Measurements from ENCODE around the gene S1PR5. TPM values are rescaled to one million over a fixed set of nuclear protein-coding genes. Genes with fewer than 3 reads are reported as not detected.

The S1PR5 gene
- polyA plus RNA-seq, 1 donor = 0.96 TPM

DNA sequence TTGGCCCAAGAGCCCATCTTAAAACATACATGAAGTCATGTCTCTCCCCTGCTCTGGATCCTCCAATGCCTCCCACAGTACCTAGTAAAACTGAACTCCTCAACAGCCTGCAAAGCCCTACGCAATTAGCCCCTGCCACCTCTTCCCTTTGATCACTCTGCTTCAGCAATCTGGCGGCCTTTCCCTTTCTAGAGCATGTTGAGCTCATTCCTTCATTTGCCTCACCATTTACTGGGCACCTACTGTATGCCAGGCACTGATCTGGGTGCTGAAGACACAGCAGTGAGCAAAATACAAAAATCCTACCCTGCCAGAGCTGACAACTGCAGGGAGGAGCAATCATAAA is 17.0 kb downstream of the S1PR5 start:
- H3K36me3 ChIP-seq (ENCODE audit: control insufficient read depth, insufficient read depth, low read length) = peaks cover 31% of the 10 kb centered on the region
- H3K4me1 ChIP-seq (ENCODE audit: control insufficient read depth, insufficient read depth, low read length) = peaks cover 11% of the 10 kb centered on the region
- DNase-seq = no peak
- H3K4me3 ChIP-seq (ENCODE audit: low read length) = no peak overlapping the region
- no peak overlapping the region for H3K27ac ChIP-seq (ENCODE audit: low read length)
- H3K27me3 ChIP-seq (ENCODE audit: control insufficient read depth, insufficient read depth, low read length) = no peaks in the 10 kb centered on the region
- H3K9me3 ChIP-seq (ENCODE audit: control insufficient read depth, low read depth, low read length) = no peaks in the 10 kb centered on the region
- 100% methylated on average over 2 of the region's 2 CpGs for WGBS (ENCODE audit: insufficient coverage, low lambda C conversion rate)

DNA sequence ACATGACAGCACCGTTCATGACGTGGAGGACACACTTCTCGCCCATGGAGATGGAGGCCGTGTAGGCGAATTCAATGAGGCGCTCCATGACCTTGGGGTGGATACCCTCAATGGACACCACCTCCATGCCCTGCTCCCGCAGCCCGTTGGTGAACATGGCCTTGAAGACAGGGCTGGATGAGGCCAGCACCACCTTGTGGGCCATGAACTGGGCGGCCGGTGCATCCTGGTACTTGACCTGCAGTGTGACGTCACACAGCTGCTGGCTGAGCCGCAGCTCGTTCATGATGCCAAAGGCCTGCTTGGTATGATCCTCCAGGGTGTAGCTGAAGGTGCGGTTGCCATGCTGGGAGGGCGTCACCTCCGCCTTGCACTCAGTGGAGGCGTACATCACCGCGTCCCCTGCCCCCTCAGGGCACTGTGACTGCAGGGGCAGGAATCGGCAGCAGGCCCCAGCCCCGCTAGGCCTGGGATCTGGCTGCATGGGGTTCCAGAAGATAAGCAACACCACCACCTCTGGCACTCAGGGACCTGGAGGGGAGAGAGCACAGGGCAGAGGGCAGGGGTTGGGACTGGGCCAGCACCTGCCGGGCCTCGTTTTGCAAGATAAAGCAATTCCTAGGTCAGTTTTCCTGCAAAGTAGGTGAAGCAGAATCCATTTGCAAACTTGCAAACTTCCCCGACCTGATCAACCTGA is 17.5 kb downstream of the S1PR5 start:
- H3K27me3 ChIP-seq (ENCODE audit: control insufficient read depth, insufficient read depth, low read length) = no peaks in the 10 kb centered on the region
- no peaks in the 10 kb centered on the region for H3K9me3 ChIP-seq (ENCODE audit: control insufficient read depth, low read depth, low read length)
- peaks cover 35% of the 10 kb centered on the region for H3K36me3 ChIP-seq (ENCODE audit: control insufficient read depth, insufficient read depth, low read length)
- no peak overlapping the region for H3K4me3 ChIP-seq (ENCODE audit: low read length)
- no CpG with 5 or more reads among the region's 24 CpGs for WGBS (ENCODE audit: insufficient coverage, low lambda C conversion rate)
- H3K4me1 ChIP-seq (ENCODE audit: control insufficient read depth, insufficient read depth, low read length) = peaks cover 11% of the 10 kb centered on the region
- no peak for DNase-seq
- H3K27ac ChIP-seq (ENCODE audit: low read length) = peak overlapping the region; percentile 72

DNA sequence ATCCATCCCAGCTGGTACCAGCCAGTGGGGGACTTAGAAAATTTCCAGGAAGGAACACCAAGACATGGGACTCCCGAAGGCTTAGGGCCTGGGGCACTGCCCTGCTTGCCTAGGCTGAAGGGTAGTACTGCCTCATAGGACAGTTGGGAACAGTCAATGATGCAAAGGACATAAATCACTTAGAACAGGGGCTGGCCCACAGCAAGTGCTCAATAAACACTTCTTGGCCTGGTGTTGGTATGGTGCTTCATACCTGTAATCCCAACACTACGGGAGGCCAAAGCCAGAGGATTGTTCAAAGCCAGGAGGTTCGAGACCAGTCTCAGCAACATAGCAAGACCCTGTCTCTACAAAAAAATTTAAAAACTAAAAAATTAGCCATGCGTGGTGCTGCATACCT is 19.9 kb downstream of the S1PR5 start:
- no CpG with 5 or more reads among the region's 4 CpGs for whole genome bisulfite sequencing (ENCODE audit: insufficient coverage, low lambda C conversion rate)
- Histone ChIP-seq H3K4me3 (ENCODE audit: low read length) (no peak overlapping the region), H3K27ac (ENCODE audit: low read length) (no peak overlapping the region), H3K9me3 (ENCODE audit: control insufficient read depth, low read depth, low read length) (no peaks in the 10 kb centered on the region), H3K27me3 (ENCODE audit: control insufficient read depth, insufficient read depth, low read length) (no peaks in the 10 kb centered on the region), H3K36me3 (ENCODE audit: control insufficient read depth, insufficient read depth, low read length) (peaks cover 42% of the 10 kb centered on the region), H3K4me1 (ENCODE audit: control insufficient read depth, insufficient read depth, low read length) (peaks cover 11% of the 10 kb centered on the region)
- no peak for DNase-seq

- Histone ChIP-seq H3K36me3 (ENCODE audit: control insufficient read depth, insufficient read depth, low read length) (peaks cover 63% of the 10 kb centered on the region), H3K4me1 (ENCODE audit: control insufficient read depth, insufficient read depth, low read length) (no peaks in the 10 kb centered on the region), H3K27ac (ENCODE audit: low read length) (no peak overlapping the region), H3K27me3 (ENCODE audit: control insufficient read depth, insufficient read depth, low read length) (no peaks in the 10 kb centered on the region), H3K4me3 (ENCODE audit: low read length) (no peak overlapping the region), H3K9me3 (ENCODE audit: control insufficient read depth, low read depth, low read length) (no peaks in the 10 kb centered on the region)
- DNase-seq = no peak
- WGBS (ENCODE audit: insufficient coverage, low lambda C conversion rate) = no CpG with 5 or more reads among the region's 43 CpGs
These were observed 25.7 kb downstream of the S1PR5 start for GRCh38 chr19:10491472-10492047.

GRCh38 chr19:10486551-10486950 is 30.7 kb downstream of the S1PR5 start:
- H3K27me3 ChIP-seq (ENCODE audit: control insufficient read depth, insufficient read depth, low read length) = no peaks in the 10 kb centered on the region
- WGBS (ENCODE audit: insufficient coverage, low lambda C conversion rate) = no CpG with 5 or more reads among the region's 13 CpGs
- no peaks in the 10 kb centered on the region for H3K4me1 ChIP-seq (ENCODE audit: control insufficient read depth, insufficient read depth, low read length)
- DNase-seq = no peak
- no peaks in the 10 kb centered on the region for H3K9me3 ChIP-seq (ENCODE audit: control insufficient read depth, low read depth, low read length)
- no peak overlapping the region for H3K4me3 ChIP-seq (ENCODE audit: low read length)
- peaks cover 45% of the 10 kb centered on the region for H3K36me3 ChIP-seq (ENCODE audit: control insufficient read depth, insufficient read depth, low read length)
- H3K27ac ChIP-seq (ENCODE audit: low read length) = no peak overlapping the region

DNA sequence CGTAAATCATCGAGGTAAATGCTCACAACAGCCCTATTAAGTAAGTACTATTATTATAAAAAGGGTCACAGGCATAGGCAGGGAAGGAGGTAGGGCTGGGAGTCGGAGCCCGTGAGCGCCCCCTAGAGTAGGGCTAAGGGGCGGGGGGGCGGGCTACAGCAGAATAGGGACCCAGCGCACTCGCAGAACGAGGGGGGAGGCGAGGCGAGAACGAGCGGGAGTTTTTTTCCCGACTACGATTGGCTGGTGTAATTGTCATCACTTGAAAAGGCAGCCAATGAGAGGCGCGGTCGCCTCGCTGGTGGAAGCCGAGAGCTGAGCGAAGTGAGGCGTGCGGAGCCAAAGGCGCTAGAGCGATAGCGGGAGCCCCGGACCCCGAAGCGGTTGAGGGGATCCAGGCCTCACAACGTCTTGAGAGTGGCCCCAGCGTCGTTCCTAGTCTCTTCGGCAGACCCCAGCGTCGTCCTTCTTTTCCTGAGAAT is 38.3 kb downstream of the S1PR5 start:
- no peak overlapping the region for H3K4me3 ChIP-seq (ENCODE audit: low read length)
- peaks cover 7% of the 10 kb centered on the region for H3K4me1 ChIP-seq (ENCODE audit: control insufficient read depth, insufficient read depth, low read length)
- H3K36me3 ChIP-seq (ENCODE audit: control insufficient read depth, insufficient read depth, low read length) = no peaks in the 10 kb centered on the region
- peaks cover 10% of the 10 kb centered on the region for H3K27me3 ChIP-seq (ENCODE audit: control insufficient read depth, insufficient read depth, low read length)
- H3K9me3 ChIP-seq (ENCODE audit: control insufficient read depth, low read depth, low read length) = no peaks in the 10 kb centered on the region
- peak; percentile 73 to 78 for DNase-seq
- WGBS (ENCODE audit: insufficient coverage, low lambda C conversion rate) = no CpG with 5 or more reads among the region's 36 CpGs
- H3K27ac ChIP-seq (ENCODE audit: low read length) = no peak overlapping the region

GRCh38 chr19:10478476-10478875 is 38.8 kb downstream of the S1PR5 start:
- peaks cover 10% of the 10 kb centered on the region for H3K27me3 ChIP-seq (ENCODE audit: control insufficient read depth, insufficient read depth, low read length)
- no peaks in the 10 kb centered on the region for H3K36me3 ChIP-seq (ENCODE audit: control insufficient read depth, insufficient read depth, low read length)
- no peak overlapping the region for H3K27ac ChIP-seq (ENCODE audit: low read length)
- 20% methylated on average over 1 of the region's 5 CpGs for WGBS (ENCODE audit: insufficient coverage, low lambda C conversion rate)
- no peak overlapping the region for H3K4me3 ChIP-seq (ENCODE audit: low read length)
- DNase-seq = no peak
- H3K9me3 ChIP-seq (ENCODE audit: control insufficient read depth, low read depth, low read length) = no peaks in the 10 kb centered on the region
- H3K4me1 ChIP-seq (ENCODE audit: control insufficient read depth, insufficient read depth, low read length) = peaks cover 7% of the 10 kb centered on the region

- Histone ChIP-seq H3K36me3 (ENCODE audit: control insufficient read depth, insufficient read depth, low read length) (no peaks in the 10 kb centered on the region), H3K27ac (ENCODE audit: low read length) (no peak overlapping the region), H3K4me1 (ENCODE audit: control insufficient read depth, insufficient read depth, low read length) (peaks cover 7% of the 10 kb centered on the region), H3K9me3 (ENCODE audit: control insufficient read depth, low read depth, low read length) (no peaks in the 10 kb centered on the region), H3K27me3 (ENCODE audit: control insufficient read depth, insufficient read depth, low read length) (peaks cover 10% of the 10 kb centered on the region), H3K4me3 (ENCODE audit: low read length) (no peak overlapping the region)
- DNase-seq = peak in 1 of 2 donors; percentile 37
- WGBS (ENCODE audit: insufficient coverage, low lambda C conversion rate) = 100% methylated on average over 1 of the region's 6 CpGs
These were observed 42.2 kb downstream of the S1PR5 start for GRCh38 chr19:10474962-10475451.

- Histone ChIP-seq H3K27ac (ENCODE audit: low read length) (no peak overlapping the region), H3K36me3 (ENCODE audit: control insufficient read depth, insufficient read depth, low read length) (no peaks in the 10 kb centered on the region), H3K27me3 (ENCODE audit: control insufficient read depth, insufficient read depth, low read length) (peaks cover 12% of the 10 kb centered on the region), H3K4me1 (ENCODE audit: control insufficient read depth, insufficient read depth, low read length) (no peaks in the 10 kb centered on the region), H3K9me3 (ENCODE audit: control insufficient read depth, low read depth, low read length) (no peaks in the 10 kb centered on the region), H3K4me3 (ENCODE audit: low read length) (no peak overlapping the region)
- no peak for DNase-seq
- WGBS (ENCODE audit: insufficient coverage, low lambda C conversion rate) = 80% methylated on average over 1 of the region's 5 CpGs
These were observed 44.1 kb downstream of the S1PR5 start for GRCh38 chr19:10473192-10473591.

GRCh38 chr19:10471909-10472308 is 45.3 kb downstream of the S1PR5 start:
- H3K9me3 ChIP-seq (ENCODE audit: control insufficient read depth, low read depth, low read length) = no peaks in the 10 kb centered on the region
- WGBS (ENCODE audit: insufficient coverage, low lambda C conversion rate) = 56% methylated on average over 6 of the region's 6 CpGs
- no peaks in the 10 kb centered on the region for H3K36me3 ChIP-seq (ENCODE audit: control insufficient read depth, insufficient read depth, low read length)
- peaks cover 13% of the 10 kb centered on the region for H3K27me3 ChIP-seq (ENCODE audit: control insufficient read depth, insufficient read depth, low read length)
- DNase-seq = no peak
- H3K4me3 ChIP-seq (ENCODE audit: low read length) = no peak overlapping the region
- no peaks in the 10 kb centered on the region for H3K4me1 ChIP-seq (ENCODE audit: control insufficient read depth, insufficient read depth, low read length)
- no peak overlapping the region for H3K27ac ChIP-seq (ENCODE audit: low read length)

DNA sequence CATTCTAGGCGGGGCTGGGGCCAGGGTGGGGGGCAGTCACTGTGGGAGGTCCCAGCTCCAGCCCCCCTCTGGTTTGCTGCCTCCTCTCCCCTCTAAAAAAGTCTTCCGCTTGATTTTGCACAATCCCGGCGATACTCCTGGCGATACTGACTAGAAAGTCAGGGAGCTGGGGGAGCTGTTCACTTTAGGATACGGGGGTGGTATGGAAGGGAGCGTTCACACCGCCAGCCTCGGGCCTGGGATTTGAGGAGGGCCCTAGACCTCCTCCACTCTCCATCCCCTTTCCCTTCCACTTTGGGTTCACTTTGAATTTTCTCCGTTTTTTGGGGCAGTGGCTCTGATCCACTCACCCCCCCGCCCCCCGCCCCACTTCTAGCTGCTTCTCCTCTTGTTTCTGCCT is 49.1 kb downstream of the S1PR5 start:
- H3K4me3 ChIP-seq (ENCODE audit: low read length) = no peak overlapping the region
- H3K9me3 ChIP-seq (ENCODE audit: control insufficient read depth, low read depth, low read length) = no peaks in the 10 kb centered on the region
- WGBS (ENCODE audit: insufficient coverage, low lambda C conversion rate) = no CpG with 5 or more reads among the region's 12 CpGs
- peaks cover 13% of the 10 kb centered on the region for H3K27me3 ChIP-seq (ENCODE audit: control insufficient read depth, insufficient read depth, low read length)
- no peak for DNase-seq
- H3K4me1 ChIP-seq (ENCODE audit: control insufficient read depth, insufficient read depth, low read length) = no peaks in the 10 kb centered on the region
- no peak overlapping the region for H3K27ac ChIP-seq (ENCODE audit: low read length)
- no peaks in the 10 kb centered on the region for H3K36me3 ChIP-seq (ENCODE audit: control insufficient read depth, insufficient read depth, low read length)
